ENCODE measurements around the gene ZMYND8. TPM values are rescaled to one million over a fixed set of nuclear protein-coding genes. Genes with fewer than 3 reads are reported as not detected.

The ZMYND8 gene
- total and polyA plus RNA-seq, 10 of the 15 experiments (the other 5 are each of a cell fraction or from before 2014, with no cell fraction given): 12.9 to 54.8 (median 23.1) TPM

DNA sequence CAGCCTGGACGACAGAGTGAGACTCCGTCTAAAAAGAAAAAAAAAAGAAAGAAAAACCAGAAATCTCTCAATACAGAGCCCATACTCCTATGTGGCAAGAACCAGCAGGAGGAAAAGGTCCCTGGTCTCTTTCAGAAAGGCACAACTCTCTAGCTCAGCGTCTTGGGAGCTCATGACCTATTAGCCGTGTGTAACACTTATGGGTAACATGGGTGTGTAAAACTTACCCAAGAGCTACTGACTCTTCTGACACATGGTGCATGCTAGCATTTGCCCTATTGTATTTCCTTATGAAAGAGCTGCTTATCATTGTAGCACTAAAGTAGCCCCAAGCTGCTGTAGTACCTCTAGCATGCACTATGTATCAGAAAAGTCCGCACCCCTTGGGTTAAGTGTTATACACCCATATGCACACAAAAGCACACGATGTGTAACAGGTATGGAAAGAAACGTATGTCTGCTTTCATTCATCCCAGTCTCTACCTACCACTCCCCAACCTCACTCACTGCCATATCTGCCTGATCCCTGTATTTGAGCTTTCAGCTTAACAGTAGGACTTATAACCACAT is 85.4 kb downstream of the ZMYND8 start:
- in situ Hi-C loops (cut with MboI): loop anchor here (10.0 kb wide), 1 partner anchor 114 kb away; no protein-coding TSS in a partner anchor
- POLR2A ChIA-PET: interaction anchor here (0.6 to 1.2 kb wide), 4 partner anchors 9 to 113 kb away, joined by 3 to 6 read pairs (median 4); no protein-coding TSS in a partner anchor
- no peak for TF ChIP-seq RFX5 (IDR thresholded peaks at IDR 0.05; ENCODE audit: low read depth, low read length)
- no peak for TF ChIP-seq PAX8 (IDR thresholded peaks at IDR 0.05)
- TF ChIP-seq ZNF207 (IDR thresholded peaks at IDR 0.05; ENCODE audit: borderline replicate concordance): no peak
- no peak for TF ChIP-seq ZNF24 (IDR thresholded peaks at IDR 0.05)
- TF ChIP-seq POLR2A (IDR thresholded peaks at IDR 0.05; ENCODE audit: low read depth, low read length): no peak
- no peak for TF ChIP-seq BCL11A (IDR thresholded peaks at IDR 0.05; ENCODE audit: low read depth, low read length)
- no peak for TF ChIP-seq SIN3A (IDR thresholded peaks at IDR 0.05; ENCODE audit: low read depth, low read length)
- TF ChIP-seq, protein P1, sequence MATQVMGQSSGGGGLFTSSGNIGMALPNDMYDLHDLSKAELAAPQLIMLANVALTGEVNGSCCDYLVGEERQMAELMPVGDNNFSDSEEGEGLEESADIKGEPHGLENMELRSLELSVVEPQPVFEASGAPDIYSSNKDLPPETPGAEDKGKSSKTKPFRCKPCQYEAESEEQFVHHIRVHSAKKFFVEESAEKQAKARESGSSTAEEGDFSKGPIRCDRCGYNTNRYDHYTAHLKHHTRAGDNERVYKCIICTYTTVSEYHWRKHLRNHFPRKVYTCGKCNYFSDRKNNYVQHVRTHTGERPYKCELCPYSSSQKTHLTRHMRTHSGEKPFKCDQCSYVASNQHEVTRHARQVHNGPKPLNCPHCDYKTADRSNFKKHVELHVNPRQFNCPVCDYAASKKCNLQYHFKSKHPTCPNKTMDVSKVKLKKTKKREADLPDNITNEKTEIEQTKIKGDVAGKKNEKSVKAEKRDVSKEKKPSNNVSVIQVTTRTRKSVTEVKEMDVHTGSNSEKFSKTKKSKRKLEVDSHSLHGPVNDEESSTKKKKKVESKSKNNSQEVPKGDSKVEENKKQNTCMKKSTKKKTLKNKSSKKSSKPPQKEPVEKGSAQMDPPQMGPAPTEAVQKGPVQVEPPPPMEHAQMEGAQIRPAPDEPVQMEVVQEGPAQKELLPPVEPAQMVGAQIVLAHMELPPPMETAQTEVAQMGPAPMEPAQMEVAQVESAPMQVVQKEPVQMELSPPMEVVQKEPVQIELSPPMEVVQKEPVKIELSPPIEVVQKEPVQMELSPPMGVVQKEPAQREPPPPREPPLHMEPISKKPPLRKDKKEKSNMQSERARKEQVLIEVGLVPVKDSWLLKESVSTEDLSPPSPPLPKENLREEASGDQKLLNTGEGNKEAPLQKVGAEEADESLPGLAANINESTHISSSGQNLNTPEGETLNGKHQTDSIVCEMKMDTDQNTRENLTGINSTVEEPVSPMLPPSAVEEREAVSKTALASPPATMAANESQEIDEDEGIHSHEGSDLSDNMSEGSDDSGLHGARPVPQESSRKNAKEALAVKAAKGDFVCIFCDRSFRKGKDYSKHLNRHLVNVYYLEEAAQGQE (IDR thresholded peaks at IDR 0.05; ENCODE audit: low read depth, low read length): no peak
- TF ChIP-seq RBBP5 (conservative IDR thresholded peaks at IDR 0.05): no peak
- TF ChIP-seq, protein P2, sequence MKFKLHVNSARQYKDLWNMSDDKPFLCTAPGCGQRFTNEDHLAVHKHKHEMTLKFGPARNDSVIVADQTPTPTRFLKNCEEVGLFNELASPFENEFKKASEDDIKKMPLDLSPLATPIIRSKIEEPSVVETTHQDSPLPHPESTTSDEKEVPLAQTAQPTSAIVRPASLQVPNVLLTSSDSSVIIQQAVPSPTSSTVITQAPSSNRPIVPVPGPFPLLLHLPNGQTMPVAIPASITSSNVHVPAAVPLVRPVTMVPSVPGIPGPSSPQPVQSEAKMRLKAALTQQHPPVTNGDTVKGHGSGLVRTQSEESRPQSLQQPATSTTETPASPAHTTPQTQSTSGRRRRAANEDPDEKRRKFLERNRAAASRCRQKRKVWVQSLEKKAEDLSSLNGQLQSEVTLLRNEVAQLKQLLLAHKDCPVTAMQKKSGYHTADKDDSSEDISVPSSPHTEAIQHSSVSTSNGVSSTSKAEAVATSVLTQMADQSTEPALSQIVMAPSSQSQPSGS (IDR thresholded peaks at IDR 0.05; ENCODE audit: low read length): no peak
- no peak for TF ChIP-seq EP300 (IDR thresholded peaks at IDR 0.05; ENCODE audit: borderline replicate concordance in 1 of 2, control insufficient read depth in 1 of 2, low read depth in 2 of 2, low read length in 2 of 2)
- no peak for TF ChIP-seq TCF7 (IDR thresholded peaks at IDR 0.05; ENCODE audit: borderline replicate concordance)
- TF ChIP-seq, protein P3, sequence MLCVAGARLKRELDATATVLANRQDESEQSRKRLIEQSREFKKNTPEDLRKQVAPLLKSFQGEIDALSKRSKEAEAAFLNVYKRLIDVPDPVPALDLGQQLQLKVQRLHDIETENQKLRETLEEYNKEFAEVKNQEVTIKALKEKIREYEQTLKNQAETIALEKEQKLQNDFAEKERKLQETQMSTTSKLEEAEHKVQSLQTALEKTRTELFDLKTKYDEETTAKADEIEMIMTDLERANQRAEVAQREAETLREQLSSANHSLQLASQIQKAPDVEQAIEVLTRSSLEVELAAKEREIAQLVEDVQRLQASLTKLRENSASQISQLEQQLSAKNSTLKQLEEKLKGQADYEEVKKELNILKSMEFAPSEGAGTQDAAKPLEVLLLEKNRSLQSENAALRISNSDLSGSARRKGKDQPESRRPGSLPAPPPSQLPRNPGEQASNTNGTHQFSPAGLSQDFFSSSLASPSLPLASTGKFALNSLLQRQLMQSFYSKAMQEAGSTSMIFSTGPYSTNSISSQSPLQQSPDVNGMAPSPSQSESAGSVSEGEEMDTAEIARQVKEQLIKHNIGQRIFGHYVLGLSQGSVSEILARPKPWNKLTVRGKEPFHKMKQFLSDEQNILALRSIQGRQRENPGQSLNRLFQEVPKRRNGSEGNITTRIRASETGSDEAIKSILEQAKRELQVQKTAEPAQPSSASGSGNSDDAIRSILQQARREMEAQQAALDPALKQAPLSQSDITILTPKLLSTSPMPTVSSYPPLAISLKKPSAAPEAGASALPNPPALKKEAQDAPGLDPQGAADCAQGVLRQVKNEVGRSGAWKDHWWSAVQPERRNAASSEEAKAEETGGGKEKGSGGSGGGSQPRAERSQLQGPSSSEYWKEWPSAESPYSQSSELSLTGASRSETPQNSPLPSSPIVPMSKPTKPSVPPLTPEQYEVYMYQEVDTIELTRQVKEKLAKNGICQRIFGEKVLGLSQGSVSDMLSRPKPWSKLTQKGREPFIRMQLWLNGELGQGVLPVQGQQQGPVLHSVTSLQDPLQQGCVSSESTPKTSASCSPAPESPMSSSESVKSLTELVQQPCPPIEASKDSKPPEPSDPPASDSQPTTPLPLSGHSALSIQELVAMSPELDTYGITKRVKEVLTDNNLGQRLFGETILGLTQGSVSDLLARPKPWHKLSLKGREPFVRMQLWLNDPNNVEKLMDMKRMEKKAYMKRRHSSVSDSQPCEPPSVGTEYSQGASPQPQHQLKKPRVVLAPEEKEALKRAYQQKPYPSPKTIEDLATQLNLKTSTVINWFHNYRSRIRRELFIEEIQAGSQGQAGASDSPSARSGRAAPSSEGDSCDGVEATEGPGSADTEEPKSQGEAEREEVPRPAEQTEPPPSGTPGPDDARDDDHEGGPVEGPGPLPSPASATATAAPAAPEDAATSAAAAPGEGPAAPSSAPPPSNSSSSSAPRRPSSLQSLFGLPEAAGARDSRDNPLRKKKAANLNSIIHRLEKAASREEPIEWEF (IDR thresholded peaks at IDR 0.05; ENCODE audit: insufficient replicate concordance, low read depth, low read length): no peak

More for the DNA sequence above, 85.4 kb downstream of the ZMYND8 start:
- BruUV-seq (replicated peaks): no TSS peak
- Histone ChIP-seq H2AFZ (ENCODE audit: control insufficient read depth, low read depth, low read length) (no peak overlapping the region), H3K9ac (ENCODE audit: control insufficient read depth, insufficient read depth, low read length) (no peak overlapping the region), H4K20me1 (ENCODE audit: control insufficient read depth, insufficient read depth) (no peaks in the 10 kb centered on the region), H3K4me3 (no peak overlapping the region), H3K27ac (ENCODE audit: control insufficient read depth, insufficient read depth) (no peak overlapping the region), H3K9me3 (replicated peaks; ENCODE audit: control insufficient read depth, insufficient read depth, low read length) (no peaks in the 10 kb centered on the region), H3K36me3 (ENCODE audit: control insufficient read depth in 2 of 2, insufficient read depth in 2 of 2, low read length in 1 of 2) (peaks cover 20 to 31% of the 10 kb centered on the region in 2 experiments), H3K4me2 (ENCODE audit: control insufficient read depth, insufficient read depth) (no peak overlapping the region), H3K79me2 (ENCODE audit: control insufficient read depth, insufficient read depth, low read length) (peaks cover 43% of the 10 kb centered on the region), H3K4me1 (ENCODE audit: control insufficient read depth, insufficient read depth, low read length) (peaks cover 26% of the 10 kb centered on the region), H3K27me3 (replicated peaks in 1 of 2; ENCODE audit: control insufficient read depth in 2 of 2, insufficient read depth in 2 of 2, low read length in 1 of 2) (no peaks in the 10 kb centered on the region)
- ATAC-seq (no peak), DNase-seq (ENCODE audit: low read depth, low spot score) (no peak), FAIRE-seq (no peak)
- intact Hi-C loops (cut with micrococcal nuclease; ENCODE audit: unreplicated experiment): loop anchor here (5.0 kb wide), 2 partner anchors 74 to 81 kb away; no protein-coding TSS in a partner anchor
- CTCF ChIA-PET: interaction anchor here (0.7 to 9.7 kb wide), 9 partner anchors 10 to 350 kb away, joined by 3 to 344 read pairs (median 14); partner anchors contain the start of gene ZMYND8
- 79% methylated on average over 5 of the region's 7 CpGs for WGBS (ENCODE audit: insufficient coverage, insufficient replicate concordance, low lambda C conversion rate, missing lambda C conversion rate)
- SMC1A ChIA-PET (ENCODE audit: uncharacterized antibody, unreplicated experiment): interaction anchor here (1.2 to 8.0 kb wide), 8 partner anchors 8 to 349 kb away, joined by 3 to 266 read pairs (median 49); partner anchors contain the start of gene ZMYND8
- RAD21 ChIA-PET (ENCODE audit: unreplicated experiment): interaction anchor here (0.5 to 6.6 kb wide), 10 partner anchors 9 to 142 kb away, joined by 3 to 247 read pairs (median 6); partner anchors contain the start of gene ZMYND8

Data from GM12878 (cell line).